NT2/D1 (cell line): ENCODE results near the gene RERE.

Source experiments
- DNase-seq: peaks from one replicate; pipeline ENCODE4 v3.0.0-alpha.2; 2011; ENCODE audit warnings: low read depth, low spot score
- H3K27me3 ChIP-seq: 2 replicates; pipeline ENCODE4 v1.6.0; 2011; ENCODE audit warnings: mild to moderate bottlenecking; ENCODE audit not compliant: insufficient read length, insufficient read depth
- H3K36me3 ChIP-seq: 2 replicates; pipeline ENCODE4 v1.6.1; 2011; ENCODE audit warnings: mild to moderate bottlenecking, low read length, mixed read lengths; ENCODE audit not compliant: insufficient read depth, insufficient read length
- H3K4me1 ChIP-seq: 2 replicates; pipeline ENCODE4 v1.5.1; 2011; ENCODE audit not compliant: insufficient read depth, insufficient read length
- H3K4me3 ChIP-seq: 2 replicates; pipeline ENCODE4 v1.5.1; 2011; ENCODE audit warnings: low read depth; ENCODE audit not compliant: insufficient read length
- H3K9ac ChIP-seq: 2 replicates; pipeline ENCODE4 v1.6.0; 2011; ENCODE audit warnings: low read depth; ENCODE audit not compliant: insufficient read length
- H3K9me3 ChIP-seq: 2 replicates; pipeline ENCODE4 v1.5.1; 2011; ENCODE audit warnings: mild to moderate bottlenecking, low read length; ENCODE audit not compliant: insufficient read depth
- SUZ12 ChIP-seq: IDR thresholded peaks from 2 replicates; pipeline ENCODE4 v1.6.1; 2011; ENCODE audit not compliant: insufficient read length, insufficient read depth; ENCODE audit errors: extremely low read depth
- YY1 ChIP-seq: IDR thresholded peaks from 2 replicates; pipeline ENCODE4 v1.6.1; 2011; ENCODE audit not compliant: insufficient read length, insufficient read depth
- ZNF274 ChIP-seq: IDR thresholded peaks from 2 replicates; pipeline ENCODE4 v1.6.1; 2011; ENCODE audit warnings: mild to moderate bottlenecking, low read depth, low read length

The RERE gene

GRCh38 chr1:8315573-8316475 is 501.6 kb downstream of the RERE start:
- no peaks in the 10 kb centered on the region for H3K36me3 ChIP-seq
- no peak overlapping the region for H3K4me3 ChIP-seq
- TF ChIP-seq SUZ12 (no peak), YY1 (no peak), ZNF274 (no peak)
- peaks cover 11% of the 10 kb centered on the region for H3K4me1 ChIP-seq
- H3K27me3 ChIP-seq = peaks cover 27% of the 10 kb centered on the region
- no peak for DNase-seq
- H3K9me3 ChIP-seq = no peaks in the 10 kb centered on the region
- no peak overlapping the region for H3K9ac ChIP-seq

GRCh38 chr1:8314346-8315280 is 502.8 kb downstream of the RERE start:
- peak; percentile 68 for DNase-seq
- no peaks in the 10 kb centered on the region for H3K9me3 ChIP-seq

GRCh38 chr1:8313231-8313630 is 504.2 kb downstream of the RERE start:
- Histone ChIP-seq H3K36me3 (no peaks in the 10 kb centered on the region), H3K4me1 (peaks cover 8% of the 10 kb centered on the region), H3K4me3 (no peak overlapping the region), H3K9me3 (no peaks in the 10 kb centered on the region), H3K27me3 (peaks cover 13% of the 10 kb centered on the region), H3K9ac (no peak overlapping the region)
- TF ChIP-seq ZNF274 = no peak
- no peak for TF ChIP-seq SUZ12
- no peak for TF ChIP-seq YY1
- DNase-seq = no peak

More at GRCh38 chr1:8314346-8315280, 502.8 kb downstream of the RERE start:
- H3K27me3 ChIP-seq = peaks cover 25% of the 10 kb centered on the region
- no peak overlapping the region for H3K4me3 ChIP-seq
- H3K4me1 ChIP-seq = peaks cover 11% of the 10 kb centered on the region
- peak overlapping the region; percentile 64 for H3K9ac ChIP-seq
- TF ChIP-seq YY1 = no peak
- TF ChIP-seq SUZ12 = no peak
- TF ChIP-seq ZNF274 = no peak
- H3K36me3 ChIP-seq = no peaks in the 10 kb centered on the region

GRCh38 chr1:8312235-8313218 is 504.9 kb downstream of the RERE start:
- Histone ChIP-seq H3K27me3 (peaks cover 6% of the 10 kb centered on the region), H3K9ac (no peak overlapping the region), H3K4me1 (peaks cover 8% of the 10 kb centered on the region), H3K9me3 (no peaks in the 10 kb centered on the region), H3K4me3 (no peak overlapping the region), H3K36me3 (no peaks in the 10 kb centered on the region)
- no peak for DNase-seq
- TF ChIP-seq ZNF274 (no peak), YY1 (no peak), SUZ12 (no peak)

- TF ChIP-seq YY1 = no peak
- TF ChIP-seq ZNF274 = no peak
- no peak for TF ChIP-seq SUZ12
- no peak overlapping the region for H3K4me3 ChIP-seq
- no peaks in the 10 kb centered on the region for H3K36me3 ChIP-seq
- peaks cover 2% of the 10 kb centered on the region for H3K27me3 ChIP-seq
- DNase-seq = no peak
- no peaks in the 10 kb centered on the region for H3K9me3 ChIP-seq
- no peak overlapping the region for H3K9ac ChIP-seq
- H3K4me1 ChIP-seq = peaks cover 8% of the 10 kb centered on the region
These were observed 506.2 kb downstream of the RERE start for GRCh38 chr1:8311068-8311718.

GRCh38 chr1:8307628-8308027 is 509.8 kb downstream of the RERE start:
- H3K36me3 ChIP-seq = no peaks in the 10 kb centered on the region
- no peak for DNase-seq
- H3K4me3 ChIP-seq = no peak overlapping the region
- no peaks in the 10 kb centered on the region for H3K9me3 ChIP-seq
- H3K27me3 ChIP-seq = no peaks in the 10 kb centered on the region
- H3K4me1 ChIP-seq = no peaks in the 10 kb centered on the region
- H3K9ac ChIP-seq = no peak overlapping the region
- TF ChIP-seq SUZ12 = no peak
- TF ChIP-seq ZNF274 = no peak
- TF ChIP-seq YY1 = no peak
